ENCODE data around the gene NTSR1.

NTSR1 gene

DNA sequence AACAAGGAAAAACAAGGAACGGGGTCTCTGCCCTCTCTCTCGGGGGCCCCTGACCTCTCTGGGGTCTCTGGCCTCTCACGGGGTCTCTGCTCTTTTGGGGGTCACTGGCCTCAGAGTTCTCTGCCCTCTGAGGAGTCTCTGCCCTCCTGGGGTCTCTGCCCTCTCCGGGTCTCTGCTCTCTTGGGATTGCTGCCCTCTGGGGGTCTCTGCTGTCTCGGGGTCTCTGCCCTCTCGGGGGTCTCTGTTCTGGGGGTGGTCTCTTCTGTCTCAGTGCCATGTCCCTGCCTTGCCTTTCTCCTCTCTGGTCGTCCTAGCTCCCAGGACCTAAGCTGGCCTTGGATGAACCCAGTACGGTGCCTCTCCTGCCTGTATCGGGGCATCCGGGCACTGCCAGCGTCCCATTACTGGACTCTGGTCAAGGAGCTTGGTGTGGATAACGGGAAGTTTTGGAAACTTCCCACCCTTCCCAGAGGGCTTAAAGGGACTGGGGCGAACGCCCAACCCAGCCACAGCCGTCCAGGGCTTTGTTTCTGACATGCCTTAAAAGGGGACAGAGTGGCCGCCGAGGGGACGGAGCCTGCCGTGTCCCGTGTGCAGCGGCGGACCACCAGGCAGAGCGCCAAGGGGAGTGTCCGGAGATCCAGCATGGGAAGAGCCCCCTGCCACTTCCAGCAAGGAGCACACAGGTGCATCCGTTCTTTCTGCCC, 62.9 kb downstream of the NTSR1 start:
- Histone ChIP-seq H3K27me3 (replicated peaks in 2 of 5; ENCODE audit: control insufficient read depth in 4 of 5, insufficient read depth in 5 of 5, low read length in 4 of 5) (no peaks in the 10 kb centered on the region), H3K9me3 (ENCODE audit: control extremely low read depth in 1 of 5, control insufficient read depth in 4 of 5, insufficient read depth in 2 of 5, low read depth in 1 of 5, low read length in 4 of 5) (no peaks in the 10 kb centered on the region), H3K27ac (ENCODE audit: insufficient read depth in 1 of 2, low read depth in 1 of 2, low read length in 2 of 2, poor library complexity in 1 of 2, severe bottlenecking in 2 of 2) (no peak overlapping the region), H3K4me3 (ENCODE audit: control insufficient read depth in 1 of 7, extremely low read depth in 1 of 7, insufficient read depth in 4 of 7, low read depth in 2 of 7, low read length in 6 of 7) (no peak overlapping the region), H3K4me1 (ENCODE audit: control extremely low read depth in 1 of 4, control insufficient read depth in 4 of 4, insufficient read depth in 4 of 4, low read length in 3 of 4) (peaks cover 0 to 17% (median 12%) of the 10 kb centered on the region in 4 experiments), H3K36me3 (ENCODE audit: control insufficient read depth in 4 of 4, insufficient read depth in 4 of 4, low read length in 3 of 4) (no peaks in the 10 kb centered on the region)
- 93% methylated on average over 20 of the region's 25 CpGs for WGBS (ENCODE audit: insufficient coverage)
- ChIA-PET CTCF (interaction anchor here (0.6 to 1.4 kb wide), 2 partner anchors 13 to 403 kb away, joined by 3 read pairs; no protein-coding TSS in a partner anchor), POLR2A (no interaction called here)
- DNase-seq, result no peak

GRCh38 chr20:62772103-62772611, 63.5 kb downstream of the NTSR1 start:
- Histone ChIP-seq H3K36me3 (ENCODE audit: control insufficient read depth in 4 of 4, insufficient read depth in 4 of 4, low read length in 3 of 4) (no peaks in the 10 kb centered on the region), H3K4me1 (ENCODE audit: control extremely low read depth in 1 of 4, control insufficient read depth in 4 of 4, insufficient read depth in 4 of 4, low read length in 3 of 4) (peaks cover 2 to 19% (median 14%) of the 10 kb centered on the region in 4 experiments), H3K9me3 (ENCODE audit: control extremely low read depth in 1 of 5, control insufficient read depth in 4 of 5, insufficient read depth in 2 of 5, low read depth in 1 of 5, low read length in 4 of 5) (no peaks in the 10 kb centered on the region), H3K27me3 (replicated peaks in 2 of 5; ENCODE audit: control insufficient read depth in 4 of 5, insufficient read depth in 5 of 5, low read length in 4 of 5) (no peaks in the 10 kb centered on the region), H3K27ac (ENCODE audit: insufficient read depth in 1 of 2, low read depth in 1 of 2, low read length in 2 of 2, poor library complexity in 1 of 2, severe bottlenecking in 2 of 2) (no peak overlapping the region), H3K4me3 (ENCODE audit: control insufficient read depth in 1 of 7, extremely low read depth in 1 of 7, insufficient read depth in 4 of 7, low read depth in 2 of 7, low read length in 6 of 7) (no peak overlapping the region)
- ChIA-PET POLR2A (no interaction called here), CTCF (interaction anchor here (0.6 to 1.4 kb wide), 2 partner anchors 14 to 403 kb away, joined by 3 read pairs; no protein-coding TSS in a partner anchor)
- 96% methylated on average over 18 of the region's 23 CpGs for WGBS (ENCODE audit: insufficient coverage)
- DNase-seq, result no peak

DNA sequence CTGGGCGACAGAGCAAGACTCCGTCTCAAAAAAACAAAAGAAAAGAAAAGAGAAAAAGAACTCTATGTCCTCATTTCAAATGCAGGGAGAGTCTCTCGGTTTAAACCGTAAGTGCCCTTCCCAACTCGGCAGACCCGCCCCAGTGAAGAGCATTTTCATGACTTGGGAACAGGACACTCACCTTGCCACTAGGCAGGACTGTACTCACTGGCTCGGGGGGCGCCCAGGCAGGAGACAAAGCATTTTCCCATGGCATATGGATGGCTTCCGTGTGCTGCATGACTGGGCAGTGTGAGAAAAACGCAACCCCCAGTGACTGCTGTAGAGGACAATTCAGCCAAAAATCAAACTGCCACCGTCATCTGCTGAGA, 64.0 kb downstream of the NTSR1 start:
- Histone ChIP-seq H3K36me3 (ENCODE audit: control insufficient read depth in 4 of 4, insufficient read depth in 4 of 4, low read length in 3 of 4) (no peaks in the 10 kb centered on the region), H3K4me3 (ENCODE audit: control insufficient read depth in 1 of 7, extremely low read depth in 1 of 7, insufficient read depth in 4 of 7, low read depth in 2 of 7, low read length in 6 of 7) (no peak overlapping the region), H3K9me3 (ENCODE audit: control extremely low read depth in 1 of 5, control insufficient read depth in 4 of 5, insufficient read depth in 2 of 5, low read depth in 1 of 5, low read length in 4 of 5) (no peaks in the 10 kb centered on the region), H3K4me1 (ENCODE audit: control extremely low read depth in 1 of 4, control insufficient read depth in 4 of 4, insufficient read depth in 4 of 4, low read length in 3 of 4) (peaks cover 3 to 19% (median 16%) of the 10 kb centered on the region in 4 experiments), H3K27ac (ENCODE audit: insufficient read depth in 1 of 2, low read depth in 1 of 2, low read length in 2 of 2, poor library complexity in 1 of 2, severe bottlenecking in 2 of 2) (no peak overlapping the region), H3K27me3 (replicated peaks in 2 of 5; ENCODE audit: control insufficient read depth in 4 of 5, insufficient read depth in 5 of 5, low read length in 4 of 5) (no peaks in the 10 kb centered on the region)
- ChIA-PET POLR2A (no interaction called here), CTCF (no interaction called here)
- DNase-seq, result no peak
- WGBS (ENCODE audit: insufficient coverage), result 92% methylated on average over 9 of the region's 11 CpGs

GRCh38 chr20:62772990-62773844, 64.6 kb downstream of the NTSR1 start:
- Histone ChIP-seq H3K4me3 (ENCODE audit: control insufficient read depth in 1 of 7, extremely low read depth in 1 of 7, insufficient read depth in 4 of 7, low read depth in 2 of 7, low read length in 6 of 7) (no peak overlapping the region), H3K27ac (ENCODE audit: insufficient read depth in 1 of 2, low read depth in 1 of 2, low read length in 2 of 2, poor library complexity in 1 of 2, severe bottlenecking in 2 of 2) (no peak overlapping the region), H3K27me3 (replicated peaks in 2 of 5; ENCODE audit: control insufficient read depth in 4 of 5, insufficient read depth in 5 of 5, low read length in 4 of 5) (no peaks in the 10 kb centered on the region), H3K4me1 (ENCODE audit: control extremely low read depth in 1 of 4, control insufficient read depth in 4 of 4, insufficient read depth in 4 of 4, low read length in 3 of 4) (peaks cover 3 to 19% (median 16%) of the 10 kb centered on the region in 4 experiments), H3K9me3 (ENCODE audit: control extremely low read depth in 1 of 5, control insufficient read depth in 4 of 5, insufficient read depth in 2 of 5, low read depth in 1 of 5, low read length in 4 of 5) (no peaks in the 10 kb centered on the region), H3K36me3 (ENCODE audit: control insufficient read depth in 4 of 4, insufficient read depth in 4 of 4, low read length in 3 of 4) (no peaks in the 10 kb centered on the region)
- WGBS (ENCODE audit: insufficient coverage), result 88% methylated on average over 19 of the region's 19 CpGs
- ChIA-PET CTCF (no interaction called here), POLR2A (no interaction called here)
- DNase-seq, result no peak

GRCh38 chr20:62773845-62774714, 65.4 kb downstream of the NTSR1 start:
- no peaks in the 10 kb centered on the region for H3K27me3 ChIP-seq (replicated peaks in 2 of 5; ENCODE audit: control insufficient read depth in 4 of 5, insufficient read depth in 5 of 5, low read length in 4 of 5)
- POLR2A ChIA-PET, result no interaction called here
- no peaks in the 10 kb centered on the region for H3K9me3 ChIP-seq (ENCODE audit: control extremely low read depth in 1 of 5, control insufficient read depth in 4 of 5, insufficient read depth in 2 of 5, low read depth in 1 of 5, low read length in 4 of 5)
- H3K27ac ChIP-seq (ENCODE audit: insufficient read depth in 1 of 2, low read depth in 1 of 2, low read length in 2 of 2, poor library complexity in 1 of 2, severe bottlenecking in 2 of 2), result no peak overlapping the region
- no peak for DNase-seq
- peaks cover 3 to 19% (median 16%) of the 10 kb centered on the region in 4 experiments for H3K4me1 ChIP-seq (ENCODE audit: control extremely low read depth in 1 of 4, control insufficient read depth in 4 of 4, insufficient read depth in 4 of 4, low read length in 3 of 4)
- H3K4me3 ChIP-seq (ENCODE audit: control insufficient read depth in 1 of 7, extremely low read depth in 1 of 7, insufficient read depth in 4 of 7, low read depth in 2 of 7, low read length in 6 of 7), result no peak overlapping the region
- no peaks in the 10 kb centered on the region for H3K36me3 ChIP-seq (ENCODE audit: control insufficient read depth in 4 of 4, insufficient read depth in 4 of 4, low read length in 3 of 4)
- WGBS (ENCODE audit: insufficient coverage), result 93% methylated on average over 27 of the region's 29 CpGs
- CTCF ChIA-PET, result no interaction called here

- H3K27me3 ChIP-seq (replicated peaks in 2 of 5; ENCODE audit: control insufficient read depth in 4 of 5, insufficient read depth in 5 of 5, low read length in 4 of 5), result no peaks in the 10 kb centered on the region
- DNase-seq, result no peak
- 57% methylated on average over 8 of the region's 8 CpGs for WGBS (ENCODE audit: insufficient coverage)
- no peak overlapping the region for H3K4me3 ChIP-seq (ENCODE audit: control insufficient read depth in 1 of 7, extremely low read depth in 1 of 7, insufficient read depth in 4 of 7, low read depth in 2 of 7, low read length in 6 of 7)
- peaks cover 3 to 19% (median 16%) of the 10 kb centered on the region in 4 experiments for H3K4me1 ChIP-seq (ENCODE audit: control extremely low read depth in 1 of 4, control insufficient read depth in 4 of 4, insufficient read depth in 4 of 4, low read length in 3 of 4)
- POLR2A ChIA-PET, result no interaction called here
- no peaks in the 10 kb centered on the region for H3K36me3 ChIP-seq (ENCODE audit: control insufficient read depth in 4 of 4, insufficient read depth in 4 of 4, low read length in 3 of 4)
- H3K9me3 ChIP-seq (ENCODE audit: control extremely low read depth in 1 of 5, control insufficient read depth in 4 of 5, insufficient read depth in 2 of 5, low read depth in 1 of 5, low read length in 4 of 5), result no peaks in the 10 kb centered on the region
- CTCF ChIA-PET, result no interaction called here
- H3K27ac ChIP-seq (ENCODE audit: insufficient read depth in 1 of 2, low read depth in 1 of 2, low read length in 2 of 2, poor library complexity in 1 of 2, severe bottlenecking in 2 of 2), result no peak overlapping the region
Measured at GRCh38 chr20:62774762-62775161, 66.1 kb downstream of the NTSR1 start.

All from common myeloid progenitor, CD34-positive (primary cell).